Lower lobe of right lung (tissue), 2 donors: Measurements from ENCODE around the gene CLCA4. TPM values are rescaled to one million over a fixed set of nuclear protein-coding genes. Genes with fewer than 3 reads are reported as not detected.

Experiments
- ATAC-seq, 2 donors: fragments of 200-7000 bp; cut with Tn5 transposase; one replicate each; pipeline ENCODE4 v1.9.1; 2020 to 2022; ENCODE audit warnings: mild to moderate bottlenecking in 2 of 2, moderate library complexity in 2 of 2
- DNase-seq: peaks from one replicate; pipeline ENCODE4 v3.0.0-alpha.2; 2020
- H3K27ac ChIP-seq: fragments of 200-600 bp; one replicate; pipeline ENCODE4 v1.8.0; 2022
- H3K27me3 ChIP-seq: fragments of 200-600 bp; one replicate; pipeline ENCODE4 v1.8.0; 2022; ENCODE audit warnings: low read depth
- H3K36me3 ChIP-seq: fragments of 200-600 bp; one replicate; pipeline ENCODE4 v1.8.0; 2022; ENCODE audit warnings: mild to moderate bottlenecking
- H3K4me1 ChIP-seq: fragments of 200-600 bp; one replicate; pipeline ENCODE4 v1.8.0; 2022
- H3K4me3 ChIP-seq: fragments of 200-600 bp; one replicate; pipeline ENCODE4 v1.8.0; 2022; ENCODE audit warnings: mild to moderate bottlenecking
- H3K9me3 ChIP-seq: fragments of 200-600 bp; one replicate; pipeline ENCODE4 v1.8.0; 2022
- CTCF ChIP-seq: fragments of 200-600 bp; IDR thresholded peaks from one replicate; pipeline ENCODE4 v1.8.0; 2022; ENCODE audit warnings: antibody characterized with exemption, mild to moderate bottlenecking
- intact Hi-C: fragments of 100-400 bp; cut with DNase I; formaldehyde crosslinking; loops from one replicate; pipeline ENCODE4 v1.11.0; 2022
- total RNA-seq: library from RNA; stranded (reverse); fragmentation: NEBNext Ultra II Directional; extraction: Animal tissue kit (Norgen Biotek cat#: 25700); gene quantifications from one replicate; pipeline ENCODE4 v1.2.1, GENCODE V29; 2021
- donor health status: DM: no; HTN: yes; CAD: no; lungs with severe emphysema.

The CLCA4 gene
- total RNA-seq, 1 donor from 2014 or later, result not detected

GRCh38 chr1:86548839-86549238, 2.0 kb downstream of the CLCA4 start:
- DNase-seq, result no peak
- Histone ChIP-seq H3K27ac (no peak overlapping the region), H3K36me3 (no peaks in the 10 kb centered on the region), H3K27me3 (no peaks in the 10 kb centered on the region), H3K9me3 (no peaks in the 10 kb centered on the region), H3K4me3 (no peak overlapping the region), H3K4me1 (no peaks in the 10 kb centered on the region)
- no peak for TF ChIP-seq CTCF
- no peak for ATAC-seq
- intact Hi-C loops, result no loop called here

- no peak overlapping the region for H3K27ac ChIP-seq
- intact Hi-C loops, result no loop called here
- H3K27me3 ChIP-seq, result no peaks in the 10 kb centered on the region
- no peaks in the 10 kb centered on the region for H3K36me3 ChIP-seq
- H3K9me3 ChIP-seq, result no peaks in the 10 kb centered on the region
- ATAC-seq (no peak), DNase-seq (no peak)
- no peak for TF ChIP-seq CTCF
- no peak overlapping the region for H3K4me3 ChIP-seq
- H3K4me1 ChIP-seq, result no peaks in the 10 kb centered on the region
Measured at GRCh38 chr1:86551305-86551704, 4.4 kb downstream of the CLCA4 start.

- no peaks in the 10 kb centered on the region for H3K9me3 ChIP-seq
- DNase-seq, result peak; percentile 46
- intact Hi-C loops, result no loop called here
Measured at GRCh38 chr1:86552376-86552775, 5.5 kb downstream of the CLCA4 start.

GRCh38 chr1:86557739-86558138, 10.9 kb downstream of the CLCA4 start:
- Histone ChIP-seq H3K36me3 (no peaks in the 10 kb centered on the region), H3K4me1 (no peaks in the 10 kb centered on the region), H3K9me3 (no peaks in the 10 kb centered on the region), H3K27ac (no peak overlapping the region), H3K27me3 (no peaks in the 10 kb centered on the region), H3K4me3 (no peak overlapping the region)
- ATAC-seq (no peak), DNase-seq (no peak)
- no peak for TF ChIP-seq CTCF
- intact Hi-C loops, result no loop called here

More at GRCh38 chr1:86552376-86552775, 5.5 kb downstream of the CLCA4 start:
- H3K27ac ChIP-seq, result no peak overlapping the region
- ATAC-seq, result no peak
- no peak overlapping the region for H3K4me3 ChIP-seq
- H3K27me3 ChIP-seq, result no peaks in the 10 kb centered on the region
- no peaks in the 10 kb centered on the region for H3K36me3 ChIP-seq
- H3K4me1 ChIP-seq, result no peaks in the 10 kb centered on the region
- no peak for TF ChIP-seq CTCF

GRCh38 chr1:86563849-86564248, 17.0 kb downstream of the CLCA4 start:
- Histone ChIP-seq H3K36me3 (no peaks in the 10 kb centered on the region), H3K4me1 (no peaks in the 10 kb centered on the region), H3K27me3 (no peaks in the 10 kb centered on the region), H3K4me3 (no peak overlapping the region), H3K9me3 (no peaks in the 10 kb centered on the region), H3K27ac (no peak overlapping the region)
- no peak for DNase-seq
- TF ChIP-seq CTCF, result no peak
- intact Hi-C loops, result no loop called here
- no peak for ATAC-seq

- Histone ChIP-seq H3K9me3 (no peaks in the 10 kb centered on the region), H3K27ac (no peak overlapping the region), H3K4me3 (no peak overlapping the region), H3K27me3 (no peaks in the 10 kb centered on the region), H3K36me3 (no peaks in the 10 kb centered on the region), H3K4me1 (no peaks in the 10 kb centered on the region)
- intact Hi-C loops, result no loop called here
- ATAC-seq (no peak), DNase-seq (no peak)
- TF ChIP-seq CTCF, result no peak
Measured at GRCh38 chr1:86567341-86567740, 20.5 kb downstream of the CLCA4 start.
